GM19023 (cell line): ENCODE data around the gene RNF11.
"Not testable (repeated sequence)": the region's sequence is repeated elsewhere in the genome, so short reads cannot be mapped to it uniquely, and the experiment has no call there.

Experiments used
- ATAC-seq: cut with Tn5 transposase; IDR thresholded peaks from one replicate; pipeline ENCODE4 v1.9.1; 2021; ENCODE audit warnings: mild to moderate bottlenecking, moderate library complexity; ENCODE audit not compliant: unreplicated experiment

Gene RNF11, protein sequence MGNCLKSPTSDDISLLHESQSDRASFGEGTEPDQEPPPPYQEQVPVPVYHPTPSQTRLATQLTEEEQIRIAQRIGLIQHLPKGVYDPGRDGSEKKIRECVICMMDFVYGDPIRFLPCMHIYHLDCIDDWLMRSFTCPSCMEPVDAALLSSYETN

GRCh38 chr1:51235673-51236530 lies at the start of gene RNF11:
RNF11 (plus strand) TSS chr1:51236273; CDS start chr1:51236757, 484 bp downstream.
- ATAC-seq: peak; percentile 87

DNA sequence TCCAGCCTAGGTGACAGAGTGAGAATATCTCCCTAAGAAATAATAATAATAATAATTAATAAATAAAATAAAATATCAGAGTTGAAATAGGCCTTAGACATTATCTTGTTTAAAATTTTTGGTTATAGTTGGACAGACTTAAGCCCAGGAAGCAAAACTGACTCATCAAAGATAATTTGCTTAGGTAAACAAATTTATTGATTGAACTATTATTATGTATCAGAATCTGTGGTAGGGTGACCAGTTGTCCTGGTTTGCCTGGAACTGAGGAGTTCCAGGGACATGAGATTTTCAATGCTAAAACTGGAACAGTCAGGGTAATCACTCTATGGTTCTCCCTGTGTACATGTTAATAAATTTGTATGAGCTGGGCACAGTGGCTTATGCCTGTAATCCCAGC lies 47.8 kb upstream of the RNF11 start:
- ATAC-seq: no peak

GRCh38 chr1:51189421-51190073 lies 46.5 kb upstream of the RNF11 start:
- no peak for ATAC-seq

DNA sequence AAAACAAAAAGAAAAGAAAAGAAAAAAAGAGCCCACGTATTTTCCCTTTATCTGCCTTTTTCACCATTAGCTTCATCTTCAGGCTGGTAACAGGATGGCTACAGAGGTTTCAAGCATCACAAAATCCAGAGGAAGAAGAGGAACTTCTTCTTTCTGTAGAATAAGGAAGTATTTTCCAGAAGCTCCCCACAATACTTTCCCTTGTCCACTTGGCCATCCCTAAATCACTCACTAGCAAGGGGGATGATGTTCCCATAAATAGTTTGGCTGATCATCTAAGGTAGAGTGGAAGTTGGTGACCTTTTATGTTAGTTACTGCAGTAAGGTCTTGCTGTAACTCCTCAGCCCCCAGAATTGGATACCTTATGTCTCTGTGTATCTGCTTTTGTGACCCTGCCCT lies 45.1 kb upstream of the RNF11 start:
- ATAC-seq: no peak

DNA sequence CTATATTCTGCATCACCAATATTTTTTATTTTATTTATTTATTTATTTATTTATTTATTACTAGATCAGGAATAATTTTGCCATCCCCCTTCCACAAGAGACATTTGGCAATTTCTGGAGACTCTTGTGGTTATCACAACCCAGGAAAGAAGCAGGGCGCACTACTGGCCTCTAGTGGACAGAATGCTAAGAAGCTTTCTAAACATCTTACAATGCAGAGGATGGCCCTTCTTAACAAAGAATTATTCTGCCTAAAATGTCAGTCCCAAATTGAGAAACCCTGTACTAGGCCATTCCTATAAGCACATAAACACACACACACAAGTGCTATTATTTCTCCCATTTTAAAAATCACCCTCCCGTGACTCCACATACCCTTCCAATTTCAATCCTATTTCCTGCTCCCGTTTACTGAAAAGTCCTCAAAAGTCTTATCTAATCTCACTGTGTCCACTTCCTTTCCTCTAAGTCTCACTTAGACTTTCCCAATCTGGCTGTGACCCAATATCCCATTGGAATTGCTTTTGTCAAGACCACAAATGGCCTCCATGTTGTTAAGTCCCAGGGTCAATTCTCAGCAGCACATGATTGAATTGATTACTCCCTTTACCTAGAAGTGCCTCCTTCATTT lies 43.7 kb upstream of the RNF11 start:
- no peak for ATAC-seq

DNA sequence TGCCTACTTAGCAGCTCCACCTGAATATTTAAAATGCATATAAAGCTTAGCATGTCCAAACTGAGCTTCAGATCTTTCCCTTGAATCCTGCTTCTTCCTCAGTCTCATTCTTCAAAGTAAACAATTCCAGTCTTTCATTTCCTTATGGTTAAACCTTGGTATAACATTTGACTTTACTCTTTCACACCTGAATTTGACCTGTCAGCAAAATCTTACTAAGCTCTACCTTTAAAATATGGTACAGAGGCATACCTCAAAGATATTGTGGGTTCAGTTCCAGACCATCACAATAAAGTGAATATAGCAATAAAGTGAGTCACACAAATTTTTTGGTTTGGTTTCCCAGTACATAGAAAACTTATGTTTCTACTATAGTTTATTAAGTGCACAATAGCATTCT lies 42.5 kb upstream of the RNF11 start:
- ATAC-seq: no peak

DNA sequence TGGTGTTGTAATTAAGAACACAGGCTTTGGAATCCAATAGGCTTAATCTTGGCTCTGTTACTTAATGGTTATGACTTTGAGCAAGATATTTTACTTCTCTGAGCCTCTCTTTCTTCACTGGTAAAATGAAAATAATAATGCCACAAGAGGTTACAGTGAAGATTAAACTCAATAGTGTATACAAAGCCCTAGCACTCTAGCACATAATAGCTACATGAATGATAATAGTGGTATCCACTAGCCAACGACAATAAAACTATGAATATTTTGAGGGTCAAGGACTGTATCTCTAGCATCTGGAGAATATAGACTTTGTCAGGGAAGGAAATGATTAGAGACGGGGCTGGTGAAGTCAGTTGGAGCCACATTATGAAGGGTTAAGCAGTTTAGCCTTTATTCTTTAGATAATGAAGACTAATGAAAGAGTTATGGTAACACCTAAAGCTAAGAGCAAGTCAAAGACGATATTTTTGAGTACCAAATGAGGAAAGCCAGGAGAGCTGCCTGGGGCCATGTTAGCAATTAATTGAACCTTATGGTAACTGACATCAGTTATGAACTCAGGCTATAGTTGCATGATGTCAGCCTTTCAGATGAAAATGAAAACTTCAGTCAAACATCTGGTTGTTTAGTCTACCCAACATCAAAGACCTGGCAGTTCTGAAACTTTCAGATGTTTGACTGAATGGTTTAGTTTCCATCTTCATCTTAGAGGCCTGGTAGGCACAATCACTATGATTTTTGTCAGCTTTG lies 32.8 kb upstream of the RNF11 start:
- peak; percentile 85 for ATAC-seq

- ATAC-seq: no peak
Measured at GRCh38 chr1:51203874-51204245, 32.2 kb upstream of the RNF11 start.

DNA sequence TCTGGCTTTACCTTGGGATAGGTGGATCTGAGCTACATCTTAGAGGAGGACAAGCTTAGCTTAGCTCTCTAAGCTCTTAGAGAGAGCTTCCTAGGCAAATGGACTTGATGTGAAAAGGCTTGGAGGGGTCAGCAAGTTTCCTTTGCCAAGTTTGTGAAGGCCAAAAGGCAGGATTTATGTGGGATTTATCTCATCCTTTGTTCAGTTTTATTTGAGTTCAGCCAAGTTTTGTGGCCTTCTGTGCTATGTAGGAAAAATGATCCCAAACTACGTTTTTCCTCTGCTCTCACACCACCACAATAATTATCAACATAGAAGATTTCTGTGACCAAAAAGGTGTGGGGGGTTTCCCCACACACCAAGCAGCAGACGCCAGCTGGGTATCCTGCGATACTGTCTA lies 26.0 kb upstream of the RNF11 start:
- ATAC-seq: no peak

DNA sequence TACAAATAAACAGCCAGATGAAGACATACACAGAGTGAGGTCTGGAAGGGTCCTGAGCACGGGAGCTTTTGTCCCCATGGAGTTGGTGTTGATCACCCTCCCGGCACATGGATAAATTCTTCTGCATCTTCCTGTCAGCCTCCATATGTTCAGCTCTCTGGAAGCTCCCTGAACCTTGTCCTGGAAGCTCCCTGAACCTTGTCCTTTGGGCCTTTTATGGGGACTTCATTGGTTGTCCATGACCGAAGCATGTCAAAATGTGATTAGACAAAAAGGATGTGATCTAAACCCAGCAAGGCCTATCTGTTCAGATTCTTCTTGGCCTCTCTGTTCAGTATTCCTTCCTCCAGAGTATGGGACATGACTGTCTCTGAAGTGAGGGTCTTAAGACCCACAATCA lies 25.4 kb upstream of the RNF11 start:
- no peak for ATAC-seq

DNA sequence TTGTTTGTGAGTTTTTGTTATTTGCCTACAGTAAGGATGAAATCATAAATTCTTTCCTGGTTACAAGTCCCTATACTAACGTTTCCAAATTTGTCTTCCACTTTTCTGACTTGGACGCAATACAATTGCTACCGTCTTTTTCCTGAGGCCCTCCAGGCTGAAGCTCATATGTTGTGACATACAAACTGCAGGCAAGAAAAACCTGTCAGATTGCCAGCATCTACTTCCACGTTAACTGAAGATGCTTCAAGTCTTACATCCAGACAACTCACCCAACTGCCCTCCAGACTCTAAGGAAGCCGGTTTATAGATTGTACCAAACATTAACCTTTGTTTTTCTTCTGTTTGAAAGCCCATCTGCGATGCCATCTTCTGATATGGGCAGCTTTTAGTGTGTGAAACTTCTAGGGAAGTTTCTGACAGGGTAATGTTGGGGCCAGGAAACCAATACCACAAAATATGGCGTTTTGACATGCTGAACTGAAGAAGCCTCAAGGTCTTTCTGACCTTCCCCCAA lies 21.4 kb upstream of the RNF11 start:
- no peak for ATAC-seq

DNA sequence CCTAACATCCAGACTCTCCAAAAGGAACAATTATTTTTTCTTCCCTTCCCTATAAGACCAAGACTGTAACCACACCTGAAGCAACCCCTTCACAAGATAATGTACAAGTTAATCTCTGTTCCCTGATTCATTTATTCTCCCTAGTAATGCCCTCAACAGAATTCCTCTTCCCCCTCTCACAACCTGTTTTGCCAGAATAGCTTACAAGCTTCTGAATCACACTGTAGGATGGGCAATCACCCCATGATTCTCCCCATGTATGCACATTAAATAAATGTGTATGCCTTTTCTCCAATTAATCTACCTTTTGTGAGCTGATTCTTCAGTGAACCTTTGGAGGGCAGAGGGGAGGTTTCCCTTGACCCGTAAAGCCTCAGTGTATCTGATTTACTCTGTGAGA lies 20.9 kb upstream of the RNF11 start:
- no peak for ATAC-seq

- no peak for ATAC-seq
Measured at GRCh38 chr1:51216631-51217030, 19.4 kb upstream of the RNF11 start.

DNA sequence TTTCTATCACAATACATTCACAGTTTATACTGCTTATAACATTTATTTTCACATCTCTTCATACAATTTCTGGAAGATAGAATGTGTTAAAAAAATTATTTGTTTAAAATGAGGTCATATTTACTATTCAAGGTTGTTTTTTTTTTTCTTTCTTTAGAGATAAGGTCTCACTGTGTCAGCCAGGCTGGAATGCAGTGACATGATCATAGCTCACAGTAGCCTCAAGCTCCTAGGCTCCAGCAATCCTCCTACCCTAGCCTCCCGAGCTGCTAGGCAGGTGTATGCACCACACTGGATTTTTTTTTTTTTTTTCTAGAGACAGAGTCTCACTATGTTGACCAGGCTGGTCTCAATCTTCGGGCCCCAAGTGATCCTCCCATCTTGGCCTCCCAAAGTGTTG lies 19.0 kb upstream of the RNF11 start:
- no peak for ATAC-seq

DNA sequence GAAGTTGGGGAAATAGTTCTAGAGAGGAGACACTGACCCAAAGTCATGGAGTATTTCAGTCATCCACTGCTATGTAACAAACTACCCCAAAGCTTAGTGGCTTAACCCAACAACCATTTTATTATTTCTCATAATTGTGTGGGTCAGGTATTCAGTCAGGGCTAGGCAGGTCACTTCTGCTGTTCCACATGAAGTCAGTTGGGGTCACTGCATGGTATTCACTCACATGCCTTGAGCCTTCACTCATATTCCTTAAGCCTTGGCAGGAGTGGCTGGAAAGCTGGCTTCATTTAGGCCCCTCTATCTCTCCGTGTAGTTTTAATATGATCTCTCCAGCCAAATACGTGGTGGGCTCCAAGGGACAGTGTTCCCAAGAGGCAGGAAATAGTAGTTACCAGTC lies 17.5 kb upstream of the RNF11 start:
- no peak for ATAC-seq

GRCh38 chr1:51219022-51219421 lies 17.1 kb upstream of the RNF11 start:
- no peak for ATAC-seq

DNA sequence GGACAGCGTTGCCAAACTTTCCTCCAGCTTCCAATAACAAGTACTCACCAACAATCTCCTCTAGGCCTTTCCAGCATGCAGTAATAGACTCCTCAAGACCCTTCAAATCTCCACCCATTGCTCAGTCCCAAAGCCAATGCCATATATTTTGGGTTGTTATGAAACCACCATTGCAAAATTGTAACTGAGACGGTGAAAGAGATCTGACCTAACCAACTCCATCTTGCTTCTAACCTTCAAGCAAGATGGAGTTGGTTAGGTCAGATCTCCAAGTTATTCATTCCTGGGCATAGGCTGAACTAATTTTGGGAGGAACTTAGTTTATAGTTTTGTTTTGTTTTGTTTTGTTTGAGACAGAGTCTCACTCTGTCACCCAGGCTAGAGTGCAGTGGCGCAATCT lies 14.5 kb upstream of the RNF11 start:
- ATAC-seq: not testable (repeated sequence)

DNA sequence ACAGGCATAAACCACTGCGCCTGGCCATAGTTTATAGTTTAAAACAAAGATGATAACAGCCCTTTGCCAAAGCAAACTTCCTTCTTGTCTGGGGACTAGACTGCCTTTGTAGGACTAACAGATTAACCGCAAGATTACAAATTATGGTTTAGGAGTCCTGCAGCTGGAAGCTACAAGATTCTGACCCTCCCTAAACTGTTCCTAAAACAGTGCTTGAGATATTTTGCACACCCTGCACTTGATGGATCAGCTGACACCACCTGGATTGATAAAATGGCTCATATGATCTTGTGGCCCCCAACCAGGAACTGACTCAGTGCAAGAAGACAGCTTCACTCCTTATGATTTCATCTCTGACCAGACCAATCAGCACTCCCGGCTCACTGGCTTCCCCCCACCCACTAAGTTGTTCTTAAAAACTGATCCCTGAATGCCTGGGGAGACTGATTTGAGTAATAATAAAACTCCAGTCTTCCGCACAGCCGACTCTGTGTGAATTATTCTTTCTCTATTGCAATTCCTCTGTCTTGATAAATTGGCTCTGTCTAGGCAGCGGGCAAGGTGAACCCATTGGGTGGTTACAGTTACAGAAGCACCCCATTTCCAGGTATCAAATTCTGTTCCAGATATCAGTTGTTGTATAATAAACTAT lies 13.8 kb upstream of the RNF11 start:
- ATAC-seq: no peak

GRCh38 chr1:51222809-51223208 lies 13.3 kb upstream of the RNF11 start:
- ATAC-seq: no peak

GRCh38 chr1:51224255-51224654 lies 11.8 kb upstream of the RNF11 start:
- ATAC-seq: no peak
